ENCODE data around the gene IL2RG. TPM values are rescaled to one million over a fixed set of nuclear protein-coding genes. Genes with fewer than 3 reads are reported as not detected.

Gene IL2RG
- total RNA-seq, 2 donors from 2014 or later, result 4.9 to 14.2 TPM

GRCh38 chrX:71068044-71068918 lies 43.1 kb downstream of the IL2RG start, which contains the start of gene SNX12:
Gene SNX12, minus strand, starts transcription at chrX:71068334. Its CDS starts 28 bp downstream, at chrX:71068306.
- peak within 1 kb of the TSS; percentile 71 to 82 for H3K27ac ChIP-seq
- no peaks in the 10 kb centered on the region for H3K36me3 ChIP-seq
- H3K9me3 ChIP-seq, result no peaks in the 10 kb centered on the region
- H3K4me1 ChIP-seq (ENCODE audit: control insufficient read depth in 1 of 2, low read depth in 2 of 2), result peaks cover 0 to 9% of the 10 kb centered on the region in 2 donors
- ATAC-seq (ENCODE audit: insufficient number of reproducible peaks, low FRiP score, low read depth), result peak; percentile 99
- H3K4me3 ChIP-seq, result peak within 1 kb of the TSS; percentile 82
- H3K27me3 ChIP-seq (replicated peaks; ENCODE audit: insufficient read depth), result no peaks in the 10 kb centered on the region
- no peak for TF ChIP-seq CTCF (IDR thresholded peaks at IDR 0.05)
- peak; percentile 57 for DNase-seq (ENCODE audit: low spot score)

GRCh38 chrX:71067712-71068043 lies 43.7 kb downstream of the IL2RG start:
- peak overlapping the region; percentile 82 for H3K4me3 ChIP-seq

DNA sequence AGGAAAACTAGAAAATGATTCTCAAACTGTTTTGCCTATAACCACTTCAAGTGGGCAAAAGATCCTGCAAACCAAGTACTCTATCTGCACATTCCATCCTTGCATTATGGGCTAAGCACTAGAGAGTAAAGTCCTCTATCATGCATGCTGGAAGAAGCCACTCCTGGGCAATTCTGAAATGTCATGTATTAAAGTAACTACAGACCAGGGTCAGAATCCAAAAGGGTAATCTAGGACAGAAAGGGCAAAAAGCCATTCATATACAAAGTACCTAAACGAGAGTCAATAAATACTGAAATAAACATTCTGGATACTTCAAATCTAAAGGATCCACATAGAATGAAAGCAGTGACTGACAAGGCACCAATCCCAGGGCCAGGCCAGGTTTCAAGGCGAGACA lies 44.3 kb downstream of the IL2RG start:
- ATAC-seq (ENCODE audit: insufficient number of reproducible peaks, low FRiP score, low read depth), result no peak
- Histone ChIP-seq H3K4me3 (peak overlapping the region; percentile 82), H3K4me1 (ENCODE audit: control insufficient read depth in 1 of 2, low read depth in 2 of 2) (peaks cover 0 to 9% of the 10 kb centered on the region in 2 donors), H3K9me3 (no peaks in the 10 kb centered on the region), H3K36me3 (no peaks in the 10 kb centered on the region), H3K27ac (peak overlapping the region; percentile 71 to 82), H3K27me3 (replicated peaks; ENCODE audit: insufficient read depth) (no peaks in the 10 kb centered on the region)
- TF ChIP-seq CTCF (IDR thresholded peaks at IDR 0.05), result no peak
- no peak for DNase-seq (ENCODE audit: low spot score)

More at GRCh38 chrX:71067712-71068043, 43.7 kb downstream of the IL2RG start:
- peak overlapping the region; percentile 71 to 82 for H3K27ac ChIP-seq
- no peaks in the 10 kb centered on the region for H3K36me3 ChIP-seq
- no peaks in the 10 kb centered on the region for H3K27me3 ChIP-seq (replicated peaks; ENCODE audit: insufficient read depth)
- DNase-seq (ENCODE audit: low spot score), result no peak
- ATAC-seq (ENCODE audit: insufficient number of reproducible peaks, low FRiP score, low read depth), result peak; percentile 23
- H3K4me1 ChIP-seq (ENCODE audit: control insufficient read depth in 1 of 2, low read depth in 2 of 2), result peaks cover 0 to 9% of the 10 kb centered on the region in 2 donors
- no peak for TF ChIP-seq CTCF (IDR thresholded peaks at IDR 0.05)
- no peaks in the 10 kb centered on the region for H3K9me3 ChIP-seq

DNA sequence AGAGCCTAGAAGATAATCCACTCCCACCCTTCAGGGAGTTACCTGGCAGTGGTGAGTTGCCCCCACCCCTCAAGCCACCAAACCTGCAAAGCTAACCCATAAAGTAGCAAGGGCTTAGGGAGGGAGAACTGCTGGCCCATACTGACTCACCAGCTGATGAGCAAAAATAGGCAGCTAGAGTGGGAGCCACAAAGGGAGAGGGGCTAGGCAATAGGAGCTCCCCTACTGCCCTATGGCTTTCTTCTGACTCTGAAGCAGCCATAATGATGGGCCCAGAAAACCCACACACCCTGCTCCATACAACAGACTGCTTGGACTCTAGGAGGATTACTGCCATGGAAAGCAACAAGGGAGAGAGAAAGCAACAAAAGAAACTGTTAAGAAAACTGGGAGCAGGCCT lies 51.2 kb downstream of the IL2RG start:
- DNase-seq (ENCODE audit: low spot score) (no peak), ATAC-seq (ENCODE audit: insufficient number of reproducible peaks, low FRiP score, low read depth) (no peak)
- Histone ChIP-seq H3K4me1 (ENCODE audit: control insufficient read depth in 1 of 2, low read depth in 2 of 2) (no peaks in the 10 kb centered on the region), H3K4me3 (no peak overlapping the region), H3K27me3 (replicated peaks; ENCODE audit: insufficient read depth) (no peaks in the 10 kb centered on the region), H3K27ac (no peak overlapping the region), H3K9me3 (no peaks in the 10 kb centered on the region), H3K36me3 (peaks cover 6% of the 10 kb centered on the region)
- TF ChIP-seq CTCF (IDR thresholded peaks at IDR 0.05), result no peak

GRCh38 chrX:71057848-71058530 lies 53.4 kb downstream of the IL2RG start:
- H3K27me3 ChIP-seq (replicated peaks; ENCODE audit: insufficient read depth), result no peaks in the 10 kb centered on the region
- TF ChIP-seq CTCF (IDR thresholded peaks at IDR 0.05), result no peak
- DNase-seq (ENCODE audit: low spot score), result no peak
- no peak overlapping the region for H3K4me3 ChIP-seq
- no peak for ATAC-seq (ENCODE audit: insufficient number of reproducible peaks, low FRiP score, low read depth)
- H3K27ac ChIP-seq, result no peak overlapping the region
- H3K36me3 ChIP-seq, result peaks cover 6% of the 10 kb centered on the region
- H3K9me3 ChIP-seq, result no peaks in the 10 kb centered on the region
- H3K4me1 ChIP-seq (ENCODE audit: control insufficient read depth in 1 of 2, low read depth in 2 of 2), result no peaks in the 10 kb centered on the region

All from thoracic aorta (tissue), 2 donors.